NCI-H2171 treated with DMSO at 0.1 percent for 48 hours (cell line): ENCODE data around the gene KERA.

Experiments
- DNase-seq: peaks from one replicate; lab custom pipeline; 2025; lab: John Stamatoyannopoulos, UW

Gene KERA

DNA sequence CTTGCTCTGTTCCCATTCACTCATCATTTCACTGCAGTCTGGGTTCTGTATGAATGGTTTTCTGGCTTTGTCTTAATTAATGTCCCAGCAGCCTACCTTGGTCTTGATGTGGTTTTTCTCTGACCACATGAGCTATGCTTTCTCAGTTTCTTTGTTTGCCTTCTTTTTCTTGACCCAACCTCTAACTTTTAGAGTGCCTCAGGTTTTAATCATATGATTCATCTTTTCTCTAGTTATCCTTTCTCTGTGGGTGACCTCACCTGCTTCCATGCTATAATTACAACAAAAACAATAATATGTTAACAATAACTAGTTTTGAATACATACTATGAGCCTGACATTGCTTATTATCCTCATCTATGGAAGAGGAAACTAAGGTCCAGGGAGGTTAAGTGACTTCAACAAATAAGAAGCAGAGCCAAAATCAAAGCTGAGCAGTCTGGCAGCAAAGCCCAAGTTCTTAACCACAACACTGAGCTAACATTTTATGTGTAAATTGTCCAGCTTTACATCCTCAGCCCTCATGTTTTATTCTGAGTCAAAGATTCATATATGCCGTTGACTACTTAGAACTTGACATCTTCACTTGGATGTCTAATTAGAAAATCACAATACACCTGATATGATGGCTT is 48.4 kb downstream of the KERA start:
- DNase-seq, result no peak

DNA sequence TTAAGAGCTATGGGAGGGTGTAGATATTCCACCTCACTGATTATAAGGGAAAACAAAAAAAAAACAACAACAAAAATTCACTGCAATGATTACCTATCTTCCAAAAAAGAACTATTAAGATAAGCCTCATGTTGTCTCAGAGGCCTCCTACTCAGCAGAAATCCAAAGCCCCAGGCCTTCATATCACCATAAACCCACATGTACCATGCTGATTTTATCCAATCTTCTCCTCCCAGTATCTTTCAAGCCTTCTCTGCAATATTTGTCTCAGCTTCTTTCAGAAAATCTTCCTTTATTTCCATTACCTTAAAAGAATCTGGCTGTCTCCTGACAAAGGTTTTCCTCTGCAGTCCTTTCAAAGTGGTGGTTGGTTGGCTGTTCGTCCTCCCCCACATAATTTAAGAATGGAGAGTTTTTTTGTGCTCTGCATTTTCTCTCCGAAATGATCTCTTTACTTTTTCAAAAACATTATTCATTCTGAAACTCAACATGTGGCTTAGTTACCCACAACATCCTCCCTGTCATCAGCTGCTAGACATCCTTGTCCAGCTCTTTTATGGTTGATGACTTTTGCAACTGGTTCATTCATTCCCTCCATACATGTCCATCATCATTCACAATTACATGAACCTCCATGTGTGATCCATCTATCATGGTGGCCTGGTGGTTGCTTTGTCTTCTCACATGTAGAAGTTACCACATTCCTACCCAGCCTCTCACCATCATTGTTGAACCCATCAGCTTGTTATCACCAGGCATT is 50.1 kb downstream of the KERA start:
- no peak for DNase-seq

DNA sequence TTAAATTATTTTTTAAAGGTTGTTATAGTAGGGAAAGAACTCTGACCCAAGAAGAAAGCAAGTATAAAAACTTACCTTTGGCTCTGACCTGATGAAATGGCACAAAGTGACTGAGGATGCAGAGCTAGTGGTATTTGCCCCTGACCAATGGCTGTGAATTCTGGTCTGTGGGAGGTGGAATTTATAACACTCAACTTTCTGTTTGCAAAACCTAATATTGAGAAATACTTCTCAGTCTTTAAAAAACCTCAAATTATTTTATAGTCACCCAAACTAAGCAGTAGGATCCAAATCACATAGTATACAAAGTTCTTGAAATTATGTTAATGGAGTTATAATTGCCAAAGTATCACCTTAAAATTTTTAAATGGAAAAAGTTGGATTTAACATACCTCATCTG is 53.0 kb downstream of the KERA start, which contains the start of gene EPYC:
Gene EPYC, minus strand, starts transcription at position 101 of the 400 bp plus-strand sequence. CDS start 2,407 bp downstream, outside the sequence.
- DNase-seq, result no peak

DNA sequence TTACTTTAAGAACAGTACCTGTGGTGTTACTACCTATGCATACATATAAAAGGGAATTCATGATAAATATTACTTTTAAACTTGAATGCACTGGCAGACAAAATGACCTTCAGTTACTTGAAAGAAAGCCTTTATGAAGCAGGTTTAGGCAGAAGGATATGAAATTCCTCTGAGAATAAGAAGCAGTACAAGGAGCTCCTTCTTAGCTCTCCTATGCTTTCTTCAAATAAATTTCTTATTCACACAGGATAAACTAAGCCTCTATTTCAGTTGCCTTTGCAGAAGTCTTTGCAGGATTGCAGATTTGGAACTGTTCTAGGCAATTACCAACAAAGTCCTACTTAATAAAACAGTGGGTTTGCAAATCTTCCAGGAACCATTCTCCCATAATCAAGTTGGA is 54.1 kb downstream of the KERA start:
- DNase-seq, result no peak

DNA sequence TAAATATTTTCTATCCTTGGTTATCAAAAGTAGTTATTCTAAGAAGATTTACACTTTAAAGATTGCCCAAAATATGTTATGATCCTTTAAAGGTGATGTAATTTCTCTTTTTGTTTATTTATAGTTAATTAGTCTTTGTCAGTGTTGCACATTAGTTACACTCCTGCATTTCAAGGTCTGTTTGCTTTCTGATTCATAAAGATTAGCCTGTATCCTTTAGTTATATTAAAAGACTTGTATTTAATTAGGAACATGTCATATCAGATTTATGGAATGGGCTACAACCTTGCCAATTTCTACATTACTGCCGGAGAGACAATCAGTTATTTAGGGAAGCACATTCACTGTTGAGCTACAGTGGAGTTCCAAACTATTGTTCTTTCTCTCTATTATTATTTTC is 56.5 kb downstream of the KERA start:
- no peak for DNase-seq
